ENCODE results near the gene HMGCS2.

GRCh38 chr1:119724611-119725218, 44.0 kb downstream of the HMGCS2 start:
- TF ChIP-seq CTCF (IDR thresholded peaks at IDR 0.05 in 8 of 11, conservative IDR thresholded peaks at IDR 0.05 in 3 of 11) (no peak), POLR2A (IDR thresholded peaks at IDR 0.05) (no peak), POLR2AphosphoS5 (IDR thresholded peaks at IDR 0.05) (no peak)

Data from spleen (tissue), 7 donors.